ENCODE measurements around the gene PDZRN4. TPM values are rescaled to one million over a fixed set of nuclear protein-coding genes. Genes with fewer than 3 reads are reported as not detected.
"Not testable (repeated sequence)": the region's sequence is repeated elsewhere in the genome, so short reads cannot be mapped to it uniquely, and the experiment has no call there.

The PDZRN4 gene
- total RNA-seq, 1 donor from 2014 or later = not detected

GRCh38 chr12:41213648-41214047 is 25.5 kb downstream of the PDZRN4 start:
- intact Hi-C loops (cut with micrococcal nuclease) = no loop called here

GRCh38 chr12:41217727-41218126 is 29.6 kb downstream of the PDZRN4 start:
- intact Hi-C loops (cut with micrococcal nuclease) = no loop called here

- intact Hi-C loops (cut with micrococcal nuclease) = no loop called here
Measured at GRCh38 chr12:41220931-41221330, 32.8 kb downstream of the PDZRN4 start.

- intact Hi-C loops (cut with micrococcal nuclease) = no loop called here
Measured at GRCh38 chr12:41221491-41221890, 33.4 kb downstream of the PDZRN4 start.

GRCh38 chr12:41223600-41223999 is 35.5 kb downstream of the PDZRN4 start:
- intact Hi-C loops (cut with micrococcal nuclease) = no loop called here

- intact Hi-C loops (cut with micrococcal nuclease) = no loop called here
Measured at GRCh38 chr12:41224066-41224465, 35.9 kb downstream of the PDZRN4 start.

GRCh38 chr12:41225179-41225578 is 37.1 kb downstream of the PDZRN4 start:
- intact Hi-C loops (cut with micrococcal nuclease) = no loop called here

- intact Hi-C loops (cut with micrococcal nuclease) = no loop called here
Measured at GRCh38 chr12:41228066-41228820, 40.1 kb downstream of the PDZRN4 start.

- intact Hi-C loops (cut with micrococcal nuclease) = no loop called here
Measured at GRCh38 chr12:41230756-41231155, 42.6 kb downstream of the PDZRN4 start.

GRCh38 chr12:41234692-41235091 is 46.6 kb downstream of the PDZRN4 start:
- intact Hi-C loops (cut with micrococcal nuclease) = no loop called here

GRCh38 chr12:41242603-41243002 is 54.5 kb downstream of the PDZRN4 start:
- intact Hi-C loops (cut with micrococcal nuclease) = no loop called here

- intact Hi-C loops (cut with micrococcal nuclease) = no loop called here
Measured at GRCh38 chr12:41248391-41248790, 60.3 kb downstream of the PDZRN4 start.

GRCh38 chr12:41250748-41251147 is 62.6 kb downstream of the PDZRN4 start:
- intact Hi-C loops (cut with micrococcal nuclease) = no loop called here

GRCh38 chr12:41254004-41254914 is 66.1 kb downstream of the PDZRN4 start:
- intact Hi-C loops (cut with micrococcal nuclease) = no loop called here

GRCh38 chr12:41263196-41263595 is 75.1 kb downstream of the PDZRN4 start:
- intact Hi-C loops (cut with micrococcal nuclease) = not testable (repeated sequence)

- intact Hi-C loops (cut with micrococcal nuclease) = no loop called here
Measured at GRCh38 chr12:41264281-41264680, 76.2 kb downstream of the PDZRN4 start.

GRCh38 chr12:41269056-41269455 is 80.9 kb downstream of the PDZRN4 start:
- intact Hi-C loops (cut with micrococcal nuclease) = no loop called here

- intact Hi-C loops (cut with micrococcal nuclease) = no loop called here
Measured at GRCh38 chr12:41271489-41271888, 83.4 kb downstream of the PDZRN4 start.

GRCh38 chr12:41274643-41275042 is 86.5 kb downstream of the PDZRN4 start:
- intact Hi-C loops (cut with micrococcal nuclease) = loop anchor here (5.0 kb wide), 1 partner anchor 1293 kb away; no protein-coding TSS in a partner anchor

GRCh38 chr12:41277100-41277945 is 89.2 kb downstream of the PDZRN4 start:
- intact Hi-C loops (cut with micrococcal nuclease) = loop anchor here (1.0 to 5.0 kb wide), 2 partner anchors 747 to 1290 kb away; no protein-coding TSS in a partner anchor

- intact Hi-C loops (cut with micrococcal nuclease) = loop anchor here (1.0 to 5.0 kb wide), 2 partner anchors 746 to 1289 kb away; no protein-coding TSS in a partner anchor
Measured at GRCh38 chr12:41277946-41278267, 89.8 kb downstream of the PDZRN4 start.

Measured in T-helper 2 cell treated with Interferon-gamma antibody and Interleukin-4, amounts not matched to agents 100 ng/mL and 5 ng/mL, for 36 hours (primary cell).